Measurements from ENCODE around the gene UBE2D2.
"Not testable (repeated sequence)": the region's sequence is repeated elsewhere in the genome, so short reads cannot be mapped to it uniquely, and the experiment has no call there.

Gene UBE2D2
- long read RNA-seq, transcript UBE2D2-202 (7 exons, 2,702 nt), result major isoform, 92 of 103 reads
- long read RNA-seq, partial matches to known transcripts, result 3 of 103 reads
- long read RNA-seq, other reads (novel, unspliced or antisense), result 8 of 103 reads

DNA sequence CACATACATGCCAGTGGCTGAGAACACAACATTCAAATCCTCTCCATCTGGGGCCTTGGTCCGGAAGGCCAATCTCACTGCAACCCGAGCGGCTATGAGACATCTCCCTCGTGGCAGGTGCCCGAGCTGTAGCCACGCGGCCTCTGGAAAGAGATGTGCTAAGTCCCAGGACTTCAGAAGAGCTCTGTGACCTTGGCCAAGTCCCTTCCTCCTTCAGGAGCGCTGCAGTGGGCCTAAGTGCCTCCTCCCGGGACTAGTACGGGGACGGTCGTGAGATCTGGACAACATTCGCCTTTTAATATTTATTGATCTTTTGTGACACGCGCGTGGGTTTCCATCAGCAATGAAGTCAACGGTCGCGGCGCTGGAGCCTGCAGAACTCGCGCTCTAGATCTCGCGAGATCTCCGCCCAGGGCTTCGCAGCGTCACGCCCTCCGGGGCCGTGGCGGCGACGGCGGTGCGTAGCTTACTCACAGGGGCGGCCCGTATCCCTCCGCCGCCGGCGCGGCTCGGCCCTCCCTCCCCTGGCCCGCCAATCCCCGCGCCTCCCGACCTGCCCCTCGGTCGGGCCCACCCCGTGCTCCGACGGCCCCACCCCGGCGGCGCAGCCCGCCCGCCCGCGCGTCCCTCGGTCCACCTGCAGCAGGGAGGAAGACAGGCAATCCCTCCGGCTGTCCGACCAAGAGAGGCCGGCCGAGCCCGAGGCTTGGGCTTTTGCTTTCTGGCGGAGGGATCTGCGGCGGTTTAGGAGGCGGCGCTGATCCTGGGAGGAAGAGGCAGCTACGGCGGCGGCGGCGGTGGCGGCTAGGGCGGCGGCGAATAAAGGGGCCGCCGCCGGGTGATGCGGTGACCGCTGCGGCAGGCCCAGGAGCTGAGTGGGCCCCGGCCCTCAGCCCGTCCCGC lies at the start of gene UBE2D2:
UBE2D2 (plus strand) TSS at position 588 of the 903 bp plus-strand sequence. CDS start 453 bp downstream, outside the sequence.
- TF ChIP-seq REST (IDR thresholded peaks at IDR 0.05; ENCODE audit: insufficient replicate concordance, low read depth) (no peak), POLR2AphosphoS5 (IDR thresholded peaks at IDR 0.05; ENCODE audit: low read depth) (peak; percentile 23; the same call in 1 of the 2 replicates)
- DNase-seq (ENCODE audit: low read depth in 1 of 2, low spot score in 1 of 2), result peak; percentile 89

GRCh38 chr5:139512786-139513390 lies 48.3 kb upstream of the UBE2D2 start:
- no peak overlapping the region for H3K27ac ChIP-seq (replicated peaks)
- H3K27me3 ChIP-seq (ENCODE audit: insufficient read depth, poor library complexity, severe bottlenecking), result no peaks in the 10 kb centered on the region
- DNase-seq (ENCODE audit: low read depth in 1 of 2, low spot score in 1 of 2), result peak in 1 of 2 experiments; percentile 14
- no peak for TF ChIP-seq POLR2AphosphoS5 (IDR thresholded peaks at IDR 0.05; ENCODE audit: low read depth)
- no peak for TF ChIP-seq GABPA (IDR thresholded peaks at IDR 0.05; ENCODE audit: low read depth)
- no peak for TF ChIP-seq REST (IDR thresholded peaks at IDR 0.05; ENCODE audit: insufficient replicate concordance, low read depth)
- peak; percentile 27; the same call in 1 of the 2 replicates for TF ChIP-seq SPI1 (IDR thresholded peaks at IDR 0.05; ENCODE audit: borderline replicate concordance, low read depth)
- H3K4me3 ChIP-seq (replicated peaks; ENCODE audit: insufficient read depth, low read length), result no peak overlapping the region

More for the DNA sequence above, at the start of gene UBE2D2:
- H3K27me3 ChIP-seq (ENCODE audit: insufficient read depth, poor library complexity, severe bottlenecking), result no peaks in the 10 kb centered on the region
- peak within 1 kb of the TSS; percentile 72 for H3K4me3 ChIP-seq (replicated peaks; ENCODE audit: insufficient read depth, low read length)
- peak within 1 kb of the TSS; percentile 86 for H3K27ac ChIP-seq (replicated peaks)

- H3K4me3 ChIP-seq (replicated peaks; ENCODE audit: insufficient read depth, low read length); H3K27ac ChIP-seq (replicated peaks); H3K27me3 ChIP-seq (ENCODE audit: insufficient read depth, poor library complexity, severe bottlenecking): not testable (repeated sequence)
- DNase-seq (ENCODE audit: low read depth in 1 of 2, low spot score in 1 of 2), result peak; percentile 59 to 81
Measured at GRCh38 chr5:139513434-139513833, 47.7 kb upstream of the UBE2D2 start.

DNA sequence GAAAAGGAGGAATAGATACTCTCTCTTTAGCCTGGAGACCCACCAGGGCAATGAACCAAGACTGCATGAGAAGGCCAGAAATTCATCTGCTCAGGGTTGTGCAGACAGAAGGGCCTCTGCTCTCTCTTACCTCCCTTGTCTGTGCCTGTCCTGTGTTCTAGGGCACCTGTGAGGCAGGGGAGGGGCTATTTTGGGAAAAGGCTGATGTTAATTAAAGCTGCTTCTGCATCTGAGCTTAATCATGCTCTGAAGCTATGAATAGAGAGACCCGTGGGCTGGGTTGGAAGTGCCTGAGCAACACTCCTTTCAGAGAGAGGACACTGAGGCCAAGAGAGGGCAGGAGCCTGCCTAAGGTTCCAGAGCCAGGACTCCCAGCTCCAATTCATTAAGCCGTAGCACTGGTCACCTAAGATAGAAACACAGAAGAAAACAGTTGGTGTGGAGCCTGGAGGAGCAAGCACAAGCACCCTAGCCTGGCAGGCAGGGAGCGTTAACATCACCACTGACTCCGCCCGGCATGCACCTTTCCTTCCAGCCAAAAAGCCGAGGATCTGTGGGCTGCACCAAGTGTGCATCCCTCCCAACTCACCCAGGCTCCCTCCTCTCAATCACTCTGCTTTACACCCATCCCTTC lies 47.2 kb upstream of the UBE2D2 start:
- TF ChIP-seq GABPA (IDR thresholded peaks at IDR 0.05; ENCODE audit: low read depth), result no peak
- TF ChIP-seq POLR2AphosphoS5 (IDR thresholded peaks at IDR 0.05; ENCODE audit: low read depth), result no peak
- no peak for TF ChIP-seq REST (IDR thresholded peaks at IDR 0.05; ENCODE audit: insufficient replicate concordance, low read depth)
- TF ChIP-seq SPI1 (IDR thresholded peaks at IDR 0.05; ENCODE audit: borderline replicate concordance, low read depth), result no peak
- TF ChIP-seq, protein P1, sequence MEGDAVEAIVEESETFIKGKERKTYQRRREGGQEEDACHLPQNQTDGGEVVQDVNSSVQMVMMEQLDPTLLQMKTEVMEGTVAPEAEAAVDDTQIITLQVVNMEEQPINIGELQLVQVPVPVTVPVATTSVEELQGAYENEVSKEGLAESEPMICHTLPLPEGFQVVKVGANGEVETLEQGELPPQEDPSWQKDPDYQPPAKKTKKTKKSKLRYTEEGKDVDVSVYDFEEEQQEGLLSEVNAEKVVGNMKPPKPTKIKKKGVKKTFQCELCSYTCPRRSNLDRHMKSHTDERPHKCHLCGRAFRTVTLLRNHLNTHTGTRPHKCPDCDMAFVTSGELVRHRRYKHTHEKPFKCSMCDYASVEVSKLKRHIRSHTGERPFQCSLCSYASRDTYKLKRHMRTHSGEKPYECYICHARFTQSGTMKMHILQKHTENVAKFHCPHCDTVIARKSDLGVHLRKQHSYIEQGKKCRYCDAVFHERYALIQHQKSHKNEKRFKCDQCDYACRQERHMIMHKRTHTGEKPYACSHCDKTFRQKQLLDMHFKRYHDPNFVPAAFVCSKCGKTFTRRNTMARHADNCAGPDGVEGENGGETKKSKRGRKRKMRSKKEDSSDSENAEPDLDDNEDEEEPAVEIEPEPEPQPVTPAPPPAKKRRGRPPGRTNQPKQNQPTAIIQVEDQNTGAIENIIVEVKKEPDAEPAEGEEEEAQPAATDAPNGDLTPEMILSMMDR (IDR thresholded peaks at IDR 0.05; ENCODE audit: insufficient read depth, low read length), result no peak
- no peak for DNase-seq (ENCODE audit: low read depth in 1 of 2, low spot score in 1 of 2)
- Histone ChIP-seq H3K4me3 (replicated peaks; ENCODE audit: insufficient read depth, low read length) (no peak overlapping the region), H3K27me3 (ENCODE audit: insufficient read depth, poor library complexity, severe bottlenecking) (no peaks in the 10 kb centered on the region), H3K27ac (replicated peaks) (no peak overlapping the region)

Data from HL-60 (cell line).